Measurements from ENCODE around the gene ZDHHC20. TPM values are rescaled to one million over a fixed set of nuclear protein-coding genes. Genes with fewer than 3 reads are reported as not detected.

ZDHHC20 gene, protein sequence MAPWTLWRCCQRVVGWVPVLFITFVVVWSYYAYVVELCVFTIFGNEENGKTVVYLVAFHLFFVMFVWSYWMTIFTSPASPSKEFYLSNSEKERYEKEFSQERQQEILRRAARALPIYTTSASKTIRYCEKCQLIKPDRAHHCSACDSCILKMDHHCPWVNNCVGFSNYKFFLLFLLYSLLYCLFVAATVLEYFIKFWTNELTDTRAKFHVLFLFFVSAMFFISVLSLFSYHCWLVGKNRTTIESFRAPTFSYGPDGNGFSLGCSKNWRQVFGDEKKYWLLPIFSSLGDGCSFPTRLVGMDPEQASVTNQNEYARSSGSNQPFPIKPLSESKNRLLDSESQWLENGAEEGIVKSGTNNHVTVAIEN
- 71.0 TPM for total RNA-seq

DNA sequence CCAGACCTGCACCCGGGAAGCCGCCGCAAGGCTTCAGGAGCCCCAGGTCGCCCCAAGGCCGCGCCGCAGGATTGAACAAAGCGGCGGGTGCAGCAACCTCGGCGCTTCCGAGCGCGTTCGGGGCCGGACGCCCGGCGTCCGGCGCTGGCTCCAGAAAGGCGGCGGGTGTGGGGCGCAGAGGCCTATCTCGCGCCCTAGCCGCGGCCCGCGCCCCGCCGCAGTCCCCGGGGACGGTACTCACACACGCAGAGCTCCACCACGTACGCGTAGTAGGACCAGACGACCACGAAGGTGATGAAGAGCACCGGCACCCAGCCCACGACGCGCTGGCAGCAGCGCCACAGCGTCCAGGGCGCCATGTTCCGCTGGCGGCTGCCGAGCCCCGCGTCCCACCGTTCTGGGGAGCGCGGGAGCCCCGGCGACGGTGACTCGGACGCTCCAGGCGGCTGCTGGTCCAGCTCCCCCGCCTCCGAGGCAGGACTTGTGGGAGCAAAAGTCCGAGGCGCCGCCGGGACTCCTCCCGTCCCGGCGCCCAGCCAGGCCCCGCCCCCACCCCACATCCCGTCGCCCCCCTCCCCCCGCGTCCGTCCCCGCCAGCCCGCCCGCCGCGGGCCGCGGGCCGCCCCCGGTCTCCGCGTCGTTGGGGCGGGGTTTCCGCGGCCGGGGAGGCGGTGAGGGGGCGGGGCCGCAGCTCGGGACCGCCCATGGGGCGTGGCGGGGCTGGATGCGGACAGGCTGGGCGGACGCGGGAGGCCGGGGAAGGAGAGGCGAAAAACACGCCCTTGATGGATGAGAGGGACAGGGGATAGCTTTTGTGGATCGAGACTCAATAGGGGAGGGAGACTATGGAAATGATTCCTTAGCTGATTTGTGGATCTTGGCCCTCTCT lies at the start of gene ZDHHC20:
TSS of gene ZDHHC20 (minus strand) at position 491 of the 889 bp plus-strand sequence. CDS start at position 359, 132 bp downstream.
- peak within 1 kb of the TSS; percentile 89 to 95 (median 93) for H3K9ac ChIP-seq (ENCODE audit: low read depth in 1 of 3, low read length in 3 of 3)
- H3K36me3 ChIP-seq (ENCODE audit: control insufficient read depth in 3 of 3, insufficient read depth in 3 of 3, low read length in 3 of 3) = no peaks in the 10 kb centered on the region
- peak within 1 kb of the TSS; percentile 85 to 98 (median 91) for H3K4me3 ChIP-seq (ENCODE audit: low read length in 3 of 3)
- H3K4me1 ChIP-seq (ENCODE audit: control insufficient read depth in 3 of 3, insufficient read depth in 3 of 3, low read length in 3 of 3) = peaks cover 0 to 8% (median 5%) of the 10 kb centered on the region in 3 donors
- H3K9me3 ChIP-seq (ENCODE audit: control insufficient read depth in 3 of 3, low read length in 3 of 3) = no peaks in the 10 kb centered on the region
- no peaks in the 10 kb centered on the region for H3K27me3 ChIP-seq (ENCODE audit: control insufficient read depth in 3 of 3, insufficient read depth in 3 of 3, low read length in 3 of 3)
- peak within 1 kb of the TSS; percentile 76 for H3K27ac ChIP-seq (ENCODE audit: low read depth, low read length)

DNA sequence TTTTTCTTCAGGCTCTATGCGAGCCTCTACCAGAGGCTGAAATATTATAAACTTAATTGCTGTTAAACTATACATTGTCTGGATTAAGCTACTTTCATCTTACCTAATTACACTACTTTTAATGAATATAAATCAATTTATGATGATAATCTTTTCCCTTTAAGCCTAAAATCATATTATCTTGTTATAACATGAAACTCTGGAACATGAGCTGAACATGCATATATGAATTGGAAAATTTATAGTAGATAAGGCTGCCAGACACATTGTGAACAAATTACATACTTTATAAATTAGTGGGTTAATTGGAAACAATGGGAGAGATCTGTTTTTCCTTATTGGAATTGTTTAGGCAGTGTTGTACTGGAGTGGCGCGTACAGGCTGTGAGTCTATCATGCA lies 45.3 kb upstream of the ZDHHC20 start:
- H3K9ac ChIP-seq (ENCODE audit: low read depth in 1 of 3, low read length in 3 of 3) = no peak overlapping the region
- no peaks in the 10 kb centered on the region for H3K4me1 ChIP-seq (ENCODE audit: control insufficient read depth in 3 of 3, insufficient read depth in 3 of 3, low read length in 3 of 3)
- H3K27ac ChIP-seq (ENCODE audit: low read depth, low read length) = no peak overlapping the region
- no peaks in the 10 kb centered on the region for H3K27me3 ChIP-seq (ENCODE audit: control insufficient read depth in 3 of 3, insufficient read depth in 3 of 3, low read length in 3 of 3)
- H3K4me3 ChIP-seq (ENCODE audit: low read length in 3 of 3) = no peak overlapping the region
- H3K36me3 ChIP-seq (ENCODE audit: control insufficient read depth in 3 of 3, insufficient read depth in 3 of 3, low read length in 3 of 3) = peaks cover 5 to 14% (median 9%) of the 10 kb centered on the region in 3 donors
- no peaks in the 10 kb centered on the region for H3K9me3 ChIP-seq (ENCODE audit: control insufficient read depth in 3 of 3, low read length in 3 of 3)

DNA sequence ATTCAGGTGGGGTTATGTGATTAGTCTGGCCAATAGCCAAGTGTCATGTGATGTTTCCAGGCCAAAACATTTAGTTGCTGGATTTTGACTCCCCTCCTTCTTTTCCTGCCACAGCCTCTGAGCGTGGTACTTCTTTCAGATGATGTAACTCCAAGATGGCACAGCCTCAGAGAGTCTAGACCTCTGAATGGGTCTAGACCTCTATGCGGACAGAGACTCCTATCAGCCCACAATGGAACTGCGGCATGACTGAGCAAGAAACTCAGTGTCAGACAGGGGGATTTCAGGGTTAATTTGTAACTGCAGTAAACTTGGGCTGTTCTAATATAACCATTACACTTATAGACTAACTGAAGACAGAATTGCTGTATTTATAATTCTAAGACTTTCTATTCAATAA lies 42.6 kb upstream of the ZDHHC20 start:
- Histone ChIP-seq H3K9me3 (ENCODE audit: control insufficient read depth in 3 of 3, low read length in 3 of 3) (no peaks in the 10 kb centered on the region), H3K36me3 (ENCODE audit: control insufficient read depth in 3 of 3, insufficient read depth in 3 of 3, low read length in 3 of 3) (peaks cover 2 to 8% (median 7%) of the 10 kb centered on the region in 3 donors), H3K9ac (ENCODE audit: low read depth in 1 of 3, low read length in 3 of 3) (no peak overlapping the region)

DNA sequence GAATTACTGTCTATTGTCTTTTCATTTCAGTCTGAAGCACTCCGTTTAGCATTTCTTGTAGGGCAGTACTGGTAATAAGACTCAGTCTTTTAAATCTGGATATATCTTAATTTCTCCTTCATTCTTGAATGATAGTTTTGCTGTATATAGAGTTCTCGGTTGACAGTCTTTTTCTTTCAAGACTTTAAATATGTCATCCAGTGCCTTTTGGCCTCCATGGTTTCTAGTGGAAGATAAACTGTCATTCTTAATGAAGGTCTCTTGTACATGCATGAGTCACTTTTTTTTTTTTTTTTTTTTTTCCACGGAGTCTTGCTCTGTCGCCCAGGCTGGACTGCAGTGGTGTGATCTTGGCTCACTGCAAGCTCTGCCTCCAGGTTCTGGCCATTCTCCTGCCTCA lies 27.2 kb upstream of the ZDHHC20 start:
- H3K9ac ChIP-seq (ENCODE audit: low read depth in 1 of 3, low read length in 3 of 3) = no peak overlapping the region
- peaks cover 0 to 4% (median 3%) of the 10 kb centered on the region in 3 donors for H3K9me3 ChIP-seq (ENCODE audit: control insufficient read depth in 3 of 3, low read length in 3 of 3)
- H3K4me1 ChIP-seq (ENCODE audit: control insufficient read depth in 3 of 3, insufficient read depth in 3 of 3, low read length in 3 of 3) = peaks cover 0 to 3% (median 0%) of the 10 kb centered on the region in 3 donors
- H3K4me3 ChIP-seq (ENCODE audit: low read length in 3 of 3) = no peak overlapping the region
- H3K27me3 ChIP-seq (ENCODE audit: control insufficient read depth in 3 of 3, insufficient read depth in 3 of 3, low read length in 3 of 3) = no peaks in the 10 kb centered on the region
- no peak overlapping the region for H3K27ac ChIP-seq (ENCODE audit: low read depth, low read length)
- H3K36me3 ChIP-seq (ENCODE audit: control insufficient read depth in 3 of 3, insufficient read depth in 3 of 3, low read length in 3 of 3) = peaks cover 3 to 14% (median 4%) of the 10 kb centered on the region in 3 donors

More for the DNA sequence above, 42.6 kb upstream of the ZDHHC20 start:
- Histone ChIP-seq H3K4me1 (ENCODE audit: control insufficient read depth in 3 of 3, insufficient read depth in 3 of 3, low read length in 3 of 3) (no peaks in the 10 kb centered on the region), H3K27ac (ENCODE audit: low read depth, low read length) (no peak overlapping the region), H3K27me3 (ENCODE audit: control insufficient read depth in 3 of 3, insufficient read depth in 3 of 3, low read length in 3 of 3) (no peaks in the 10 kb centered on the region), H3K4me3 (ENCODE audit: low read length in 3 of 3) (no peak overlapping the region)

DNA sequence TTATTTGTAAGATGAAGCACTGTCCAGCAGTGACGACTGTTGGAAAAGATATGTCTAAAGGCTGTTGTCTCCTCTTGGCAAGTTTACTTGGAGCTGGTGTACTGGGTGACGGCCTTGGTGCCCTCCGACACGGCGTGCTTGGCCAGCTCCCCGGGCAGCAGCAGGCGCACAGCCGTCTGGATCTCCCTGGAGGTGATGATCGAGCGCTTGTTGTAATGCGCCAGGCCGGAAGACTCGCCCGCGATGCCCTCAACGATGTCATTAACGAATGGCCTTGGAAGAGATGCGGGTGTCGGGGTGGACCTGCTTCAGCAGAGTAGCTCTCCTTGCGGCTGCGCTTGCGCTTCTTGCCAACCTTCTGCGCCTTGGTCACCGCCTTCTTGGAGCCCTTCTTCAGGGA lies 24.6 kb upstream of the ZDHHC20 start:
- no peaks in the 10 kb centered on the region for H3K36me3 ChIP-seq (ENCODE audit: control insufficient read depth in 3 of 3, insufficient read depth in 3 of 3, low read length in 3 of 3)
- no peaks in the 10 kb centered on the region for H3K27me3 ChIP-seq (ENCODE audit: control insufficient read depth in 3 of 3, insufficient read depth in 3 of 3, low read length in 3 of 3)
- H3K9me3 ChIP-seq (ENCODE audit: control insufficient read depth in 3 of 3, low read length in 3 of 3) = peaks cover 0 to 4% (median 3%) of the 10 kb centered on the region in 3 donors
- no peak overlapping the region for H3K4me3 ChIP-seq (ENCODE audit: low read length in 3 of 3)
- no peak overlapping the region for H3K27ac ChIP-seq (ENCODE audit: low read depth, low read length)
- no peak overlapping the region for H3K9ac ChIP-seq (ENCODE audit: low read depth in 1 of 3, low read length in 3 of 3)
- H3K4me1 ChIP-seq (ENCODE audit: control insufficient read depth in 3 of 3, insufficient read depth in 3 of 3, low read length in 3 of 3) = peaks cover 3 to 12% (median 5%) of the 10 kb centered on the region in 3 donors

DNA sequence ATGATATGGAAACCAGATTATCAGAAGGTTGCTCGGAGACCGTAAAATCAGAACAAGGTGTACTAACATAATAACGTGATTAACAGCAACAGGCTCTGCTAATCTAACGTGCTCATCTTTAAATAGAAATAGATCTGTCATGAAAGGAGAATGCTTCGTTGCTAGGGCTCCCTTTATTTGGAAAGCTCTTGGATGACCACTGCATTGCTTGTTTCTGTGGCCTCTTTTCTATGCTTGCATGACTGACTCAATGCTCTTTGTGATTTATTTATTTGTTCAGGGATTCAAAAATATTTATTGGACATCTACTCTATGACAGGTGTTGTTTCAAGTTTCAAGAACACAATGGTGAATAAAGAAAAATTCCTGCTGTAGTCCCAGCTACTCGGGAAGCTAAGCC lies 22.3 kb upstream of the ZDHHC20 start:
- no peaks in the 10 kb centered on the region for H3K9me3 ChIP-seq (ENCODE audit: control insufficient read depth in 3 of 3, low read length in 3 of 3)
- peak overlapping the region; percentile 81 for H3K27ac ChIP-seq (ENCODE audit: low read depth, low read length)
- peak overlapping the region in 2 of 3 donors; percentile 3 to 25 for H3K9ac ChIP-seq (ENCODE audit: low read depth in 1 of 3, low read length in 3 of 3)
- H3K4me1 ChIP-seq (ENCODE audit: control insufficient read depth in 3 of 3, insufficient read depth in 3 of 3, low read length in 3 of 3) = peaks cover 7 to 18% (median 9%) of the 10 kb centered on the region in 3 donors
- H3K27me3 ChIP-seq (ENCODE audit: control insufficient read depth in 3 of 3, insufficient read depth in 3 of 3, low read length in 3 of 3) = no peaks in the 10 kb centered on the region
- no peaks in the 10 kb centered on the region for H3K36me3 ChIP-seq (ENCODE audit: control insufficient read depth in 3 of 3, insufficient read depth in 3 of 3, low read length in 3 of 3)
- peak overlapping the region in 1 of 3 donors; percentile 17 for H3K4me3 ChIP-seq (ENCODE audit: low read length in 3 of 3)

DNA sequence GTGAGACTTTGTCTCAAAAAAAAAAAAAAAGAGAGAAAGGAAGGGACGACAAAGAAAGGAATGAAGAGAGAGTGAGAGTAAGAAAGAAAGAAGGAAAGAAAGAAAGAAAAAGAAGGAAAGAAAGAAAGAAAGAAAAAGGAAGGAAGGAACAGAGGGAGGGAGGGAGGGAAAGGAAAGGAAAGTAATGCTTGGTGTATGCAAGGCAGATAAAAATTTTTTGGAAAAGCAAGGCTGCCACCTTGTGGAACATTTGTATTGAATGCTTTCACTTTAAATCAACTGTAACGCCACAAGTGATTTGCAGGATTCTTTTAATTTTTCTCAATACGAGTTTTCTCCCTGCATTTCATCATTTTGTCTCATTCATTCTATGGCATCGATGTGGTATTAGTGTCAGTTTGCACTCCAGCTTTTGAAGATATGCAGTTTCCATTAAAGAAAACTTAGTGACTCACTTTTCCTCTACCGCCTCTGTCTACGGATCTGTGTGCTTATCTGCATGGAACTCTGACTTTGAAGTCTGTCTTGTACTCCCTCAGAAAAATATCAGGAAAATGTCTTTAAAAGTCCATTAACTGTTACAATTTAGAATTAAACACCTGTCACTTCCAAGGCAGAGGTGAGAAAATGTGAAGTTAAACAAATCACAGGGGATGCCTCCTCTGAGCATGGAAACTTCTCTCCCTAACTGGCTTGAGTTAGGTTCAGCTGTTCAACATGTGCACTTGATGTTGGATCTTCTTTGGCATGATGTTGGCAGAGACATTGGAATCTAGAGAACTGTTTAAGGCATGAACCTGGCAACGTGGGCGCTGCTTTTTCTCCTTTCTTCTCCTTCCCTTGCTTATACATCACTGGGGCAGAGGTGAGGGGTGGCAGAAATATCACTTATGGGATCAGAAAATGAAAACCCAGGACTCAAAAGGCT lies 20.0 kb upstream of the ZDHHC20 start:
- peak overlapping the region; percentile 11 to 46 (median 34) for H3K9ac ChIP-seq (ENCODE audit: low read depth in 1 of 3, low read length in 3 of 3)
- no peaks in the 10 kb centered on the region for H3K27me3 ChIP-seq (ENCODE audit: control insufficient read depth in 3 of 3, insufficient read depth in 3 of 3, low read length in 3 of 3)
- H3K27ac ChIP-seq (ENCODE audit: low read depth, low read length) = peak overlapping the region; percentile 36
- H3K36me3 ChIP-seq (ENCODE audit: control insufficient read depth in 3 of 3, insufficient read depth in 3 of 3, low read length in 3 of 3) = no peaks in the 10 kb centered on the region
- H3K4me1 ChIP-seq (ENCODE audit: control insufficient read depth in 3 of 3, insufficient read depth in 3 of 3, low read length in 3 of 3) = peaks cover 7 to 18% (median 9%) of the 10 kb centered on the region in 3 donors
- peak overlapping the region; percentile 58 to 66 (median 65) for H3K4me3 ChIP-seq (ENCODE audit: low read length in 3 of 3)
- no peaks in the 10 kb centered on the region for H3K9me3 ChIP-seq (ENCODE audit: control insufficient read depth in 3 of 3, low read length in 3 of 3)

DNA sequence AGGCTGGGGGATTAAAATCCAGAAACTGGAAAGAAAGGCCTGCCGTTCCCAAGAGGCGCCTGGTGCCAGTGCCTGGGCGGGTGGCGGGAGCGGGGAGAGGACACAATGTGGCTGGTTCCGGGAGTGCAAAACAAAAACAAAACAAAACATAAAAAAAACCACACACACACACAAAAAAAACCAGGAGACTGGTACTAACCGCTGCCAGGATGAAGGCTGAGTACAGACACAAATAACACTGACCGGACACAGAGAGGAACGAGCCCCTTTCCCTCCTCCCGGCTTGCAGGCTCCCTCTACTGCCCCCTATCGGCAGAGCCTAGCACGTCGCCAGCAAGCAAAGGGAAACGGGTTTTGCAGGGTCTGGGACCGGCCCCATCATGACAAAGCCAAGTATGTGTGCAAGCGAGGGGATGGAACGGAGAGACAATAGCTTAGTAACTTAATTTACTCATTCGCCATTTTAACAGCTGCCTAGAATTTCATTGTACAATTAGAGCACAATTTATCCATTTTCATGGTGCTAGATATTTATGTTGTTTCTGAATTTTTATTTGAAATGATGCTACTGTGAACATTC lies 17.9 kb upstream of the ZDHHC20 start:
- no peaks in the 10 kb centered on the region for H3K27me3 ChIP-seq (ENCODE audit: control insufficient read depth in 3 of 3, insufficient read depth in 3 of 3, low read length in 3 of 3)
- H3K9ac ChIP-seq (ENCODE audit: low read depth in 1 of 3, low read length in 3 of 3) = peak overlapping the region; percentile 68 to 81 (median 81)
- peak overlapping the region; percentile 71 to 76 (median 76) for H3K4me3 ChIP-seq (ENCODE audit: low read length in 3 of 3)
- H3K27ac ChIP-seq (ENCODE audit: low read depth, low read length) = no peak overlapping the region
- no peaks in the 10 kb centered on the region for H3K36me3 ChIP-seq (ENCODE audit: control insufficient read depth in 3 of 3, insufficient read depth in 3 of 3, low read length in 3 of 3)
- H3K9me3 ChIP-seq (ENCODE audit: control insufficient read depth in 3 of 3, low read length in 3 of 3) = no peaks in the 10 kb centered on the region
- H3K4me1 ChIP-seq (ENCODE audit: control insufficient read depth in 3 of 3, insufficient read depth in 3 of 3, low read length in 3 of 3) = peaks cover 7 to 15% (median 9%) of the 10 kb centered on the region in 3 donors

DNA sequence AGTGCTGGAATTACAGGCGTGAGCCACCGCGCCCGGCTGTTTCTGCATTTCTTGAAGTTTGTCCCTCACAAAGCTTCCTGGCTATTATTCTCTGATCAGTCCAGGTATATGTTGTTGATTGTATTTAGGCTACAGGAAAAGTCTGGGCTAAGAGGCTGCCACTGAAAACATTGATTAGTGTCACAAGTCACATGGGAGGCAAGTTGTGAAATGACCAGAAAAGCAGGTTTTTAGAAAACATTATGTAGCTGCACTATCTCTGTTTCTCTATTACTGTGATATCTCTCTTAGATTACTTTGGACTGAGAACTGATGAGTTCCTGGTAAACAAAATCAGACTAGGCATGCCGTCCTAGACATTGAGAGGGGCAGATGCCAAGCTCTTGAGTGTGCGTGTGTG lies 16.0 kb upstream of the ZDHHC20 start:
- peaks cover 7 to 13% (median 9%) of the 10 kb centered on the region in 3 donors for H3K4me1 ChIP-seq (ENCODE audit: control insufficient read depth in 3 of 3, insufficient read depth in 3 of 3, low read length in 3 of 3)
- no peak overlapping the region for H3K9ac ChIP-seq (ENCODE audit: low read depth in 1 of 3, low read length in 3 of 3)
- H3K36me3 ChIP-seq (ENCODE audit: control insufficient read depth in 3 of 3, insufficient read depth in 3 of 3, low read length in 3 of 3) = no peaks in the 10 kb centered on the region
- H3K27me3 ChIP-seq (ENCODE audit: control insufficient read depth in 3 of 3, insufficient read depth in 3 of 3, low read length in 3 of 3) = no peaks in the 10 kb centered on the region
- H3K27ac ChIP-seq (ENCODE audit: low read depth, low read length) = no peak overlapping the region
- H3K9me3 ChIP-seq (ENCODE audit: control insufficient read depth in 3 of 3, low read length in 3 of 3) = peaks cover 0 to 3% (median 0%) of the 10 kb centered on the region in 3 donors
- H3K4me3 ChIP-seq (ENCODE audit: low read length in 3 of 3) = no peak overlapping the region
